Tibial artery (tissue), 4 donors: ENCODE data around the gene DLX3.

ENCODE experiments used
- DNase-seq, 2 donors: peaks; one replicate each; pipeline ENCODE4 v3.0.0-alpha.2; 2019
- H3K27ac ChIP-seq, 2 donors: fragments of 200-600 bp; sonication (generic) in 1 of 2; 1 replicate in 1 of 2; 2 replicates in 1 of 2; pipeline ENCODE4 v1.5.1; 2018 to 2019; ENCODE audit warnings: mild to moderate bottlenecking in 1 of 2
- H3K27me3 ChIP-seq, 2 donors: fragments of 200-600 bp; sonication (generic) in 1 of 2; one replicate each; pipeline versions ENCODE4 v1.5.1 to v1.6.0; 2016 to 2019
- H3K36me3 ChIP-seq, 3 donors: fragments of 200-600 bp; sonication (generic) in 2 of 3; one replicate each; pipeline ENCODE4 v1.5.1; 2016 to 2019; ENCODE audit warnings: mild to moderate bottlenecking in 2 of 3
- H3K4me1 ChIP-seq, 4 donors: fragments of 200-600 bp; sonication (generic) in 2 of 4; 1 replicate in 3 of 4; 2 replicates in 1 of 4; pipeline ENCODE4 v1.5.1; 2016 to 2019
- H3K4me3 ChIP-seq, 2 donors: fragments of 200-600 bp; sonication (generic) in 1 of 2; 1 replicate in 1 of 2; 2 replicates in 1 of 2; pipeline ENCODE4 v1.5.1; 2018 to 2019; ENCODE audit warnings: mild to moderate bottlenecking in 2 of 2
- H3K9me3 ChIP-seq, 3 donors: fragments of 200-600 bp; sonication (generic) in 1 of 3; one replicate each; pipeline ENCODE4 v1.5.1; 2016 to 2019
- intact Hi-C: fragments of 100-400 bp; cut with DNase I; formaldehyde crosslinking; loops from one replicate; pipeline ENCODE4 v1.15.0; 2023; ENCODE audit warnings: low total_unique reads
- TF ChIP-seq, protein P1 (sequence below), 2 experiments: fragments of 200-600 bp in 1 of 2; fragments of 450-650 bp in 1 of 2; IDR thresholded peaks; one replicate each; pipeline ENCODE4 v1.5.1; 2017 to 2019; ENCODE audit warnings: antibody characterized with exemption in 2 of 2, mild to moderate bottlenecking in 1 of 2, moderate library complexity in 1 of 2

DLX3 gene

DNA sequence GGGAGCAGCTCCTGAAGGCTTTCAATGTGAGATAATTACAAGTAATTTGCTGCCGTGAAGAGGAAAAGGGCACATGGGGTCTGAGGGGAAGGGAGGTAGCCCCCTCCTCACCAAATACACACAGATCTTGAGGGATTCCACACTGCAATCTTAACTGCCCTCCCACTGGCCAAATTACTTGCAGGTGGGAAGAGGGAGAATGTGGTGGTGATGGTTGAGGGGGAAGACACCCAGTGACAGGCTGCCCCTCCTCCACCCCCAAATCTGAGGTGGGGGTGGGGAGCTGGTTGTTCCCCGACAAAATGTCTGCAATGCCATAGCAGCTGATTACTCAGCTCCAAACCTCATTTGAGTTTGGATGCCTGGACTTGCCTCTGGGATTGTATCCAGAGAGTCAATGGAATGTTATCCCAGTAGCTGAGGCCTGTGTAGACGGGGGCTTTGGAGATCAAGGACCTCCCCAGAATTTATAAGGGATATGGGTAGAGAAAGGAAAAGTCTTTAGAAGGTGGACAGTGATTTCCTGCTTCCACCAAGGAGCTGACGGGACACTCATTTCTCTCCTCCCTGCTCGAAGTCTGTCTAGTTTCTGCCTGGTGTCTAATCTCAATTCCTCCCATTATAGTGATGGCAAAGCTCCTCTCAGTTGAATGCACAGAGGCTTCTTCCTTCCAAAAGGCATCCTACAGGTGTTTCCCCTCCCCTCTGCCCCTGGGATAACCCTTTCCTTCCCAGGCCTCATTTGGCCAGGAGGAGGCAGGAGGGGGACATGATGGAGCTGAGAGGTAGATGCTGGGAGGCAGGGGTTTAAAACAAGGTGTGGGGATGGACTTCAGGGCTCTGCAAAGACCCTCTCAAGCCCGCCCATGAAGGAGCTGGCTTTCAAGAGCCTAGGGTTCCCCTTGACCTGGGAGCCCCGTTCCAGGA lies 17.3 kb downstream of the DLX3 start:
- H3K27ac ChIP-seq: no peak overlapping the region
- DNase-seq: no peak
- no peaks in the 10 kb centered on the region for H3K9me3 ChIP-seq
- no peak overlapping the region for H3K4me3 ChIP-seq
- intact Hi-C loops: no loop called here
- TF ChIP-seq, protein P1, sequence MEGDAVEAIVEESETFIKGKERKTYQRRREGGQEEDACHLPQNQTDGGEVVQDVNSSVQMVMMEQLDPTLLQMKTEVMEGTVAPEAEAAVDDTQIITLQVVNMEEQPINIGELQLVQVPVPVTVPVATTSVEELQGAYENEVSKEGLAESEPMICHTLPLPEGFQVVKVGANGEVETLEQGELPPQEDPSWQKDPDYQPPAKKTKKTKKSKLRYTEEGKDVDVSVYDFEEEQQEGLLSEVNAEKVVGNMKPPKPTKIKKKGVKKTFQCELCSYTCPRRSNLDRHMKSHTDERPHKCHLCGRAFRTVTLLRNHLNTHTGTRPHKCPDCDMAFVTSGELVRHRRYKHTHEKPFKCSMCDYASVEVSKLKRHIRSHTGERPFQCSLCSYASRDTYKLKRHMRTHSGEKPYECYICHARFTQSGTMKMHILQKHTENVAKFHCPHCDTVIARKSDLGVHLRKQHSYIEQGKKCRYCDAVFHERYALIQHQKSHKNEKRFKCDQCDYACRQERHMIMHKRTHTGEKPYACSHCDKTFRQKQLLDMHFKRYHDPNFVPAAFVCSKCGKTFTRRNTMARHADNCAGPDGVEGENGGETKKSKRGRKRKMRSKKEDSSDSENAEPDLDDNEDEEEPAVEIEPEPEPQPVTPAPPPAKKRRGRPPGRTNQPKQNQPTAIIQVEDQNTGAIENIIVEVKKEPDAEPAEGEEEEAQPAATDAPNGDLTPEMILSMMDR (IDR thresholded peaks at IDR 0.05): no peak
- no peaks in the 10 kb centered on the region for H3K36me3 ChIP-seq
- H3K4me1 ChIP-seq: peaks cover 0 to 16% (median 2%) of the 10 kb centered on the region in 4 donors
- H3K27me3 ChIP-seq: peaks cover 1 to 77% of the 10 kb centered on the region in 2 donors

DNA sequence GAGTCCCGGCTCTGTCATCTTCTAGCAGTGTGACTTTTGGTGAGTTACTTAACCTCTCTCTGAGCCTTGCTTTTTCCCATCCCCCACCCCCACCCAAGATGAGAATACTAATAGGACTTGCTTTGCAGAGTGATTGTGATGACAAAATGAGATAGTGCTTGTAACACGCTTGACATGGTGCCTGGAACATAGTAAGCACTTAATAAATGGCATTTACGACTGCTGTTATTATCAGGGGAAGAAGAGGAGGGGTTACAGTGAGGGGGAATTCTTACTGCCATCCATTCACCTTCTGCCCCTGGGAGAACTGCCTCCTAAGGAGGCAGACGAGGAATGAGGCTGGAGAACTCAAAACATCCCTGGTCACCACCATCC lies 18.2 kb downstream of the DLX3 start:
- no peaks in the 10 kb centered on the region for H3K36me3 ChIP-seq
- no peaks in the 10 kb centered on the region for H3K9me3 ChIP-seq
- H3K27ac ChIP-seq: no peak overlapping the region
- peaks cover 0 to 25% (median 11%) of the 10 kb centered on the region in 4 donors for H3K4me1 ChIP-seq
- peaks cover 7 to 86% of the 10 kb centered on the region in 2 donors for H3K27me3 ChIP-seq
- no peak for DNase-seq
- intact Hi-C loops: no loop called here
- TF ChIP-seq, protein P1 (IDR thresholded peaks at IDR 0.05): no peak
- no peak overlapping the region for H3K4me3 ChIP-seq

DNA sequence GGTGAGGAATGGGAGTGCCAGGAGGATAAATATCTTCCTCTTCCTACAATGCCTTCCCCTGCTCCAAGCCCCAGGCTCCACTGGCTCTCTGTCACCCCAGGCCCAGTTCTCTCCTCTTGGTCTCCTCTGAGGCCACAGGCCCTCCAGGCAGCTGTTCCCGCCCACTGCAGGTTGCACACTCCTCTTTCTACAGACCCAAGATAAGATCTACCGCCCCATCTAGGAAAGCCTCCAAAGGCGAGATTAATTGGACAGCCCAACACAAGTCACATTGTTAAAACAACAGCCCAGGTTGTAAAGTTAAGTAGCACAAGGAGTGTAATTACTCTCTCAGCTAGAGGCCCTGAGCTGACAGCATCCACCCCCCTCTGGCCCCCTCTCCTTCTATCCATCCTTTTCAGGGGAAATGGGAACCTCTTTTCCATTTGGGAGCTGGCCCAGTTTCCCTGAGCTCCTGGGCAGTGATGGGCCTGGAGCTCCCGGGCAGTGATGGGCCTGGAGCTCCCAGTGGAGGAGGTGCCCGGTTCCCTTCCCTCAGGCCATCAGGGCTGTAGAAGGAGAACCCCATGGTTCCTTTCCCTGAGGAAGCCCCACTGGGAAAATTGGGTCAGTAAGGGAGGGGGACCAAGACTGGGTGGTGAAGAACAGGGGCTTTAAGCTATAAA lies 18.7 kb downstream of the DLX3 start:
- Histone ChIP-seq H3K27me3 (peaks cover 7 to 91% of the 10 kb centered on the region in 2 donors), H3K27ac (no peak overlapping the region), H3K4me1 (peaks cover 0 to 30% (median 16%) of the 10 kb centered on the region in 4 donors), H3K4me3 (no peak overlapping the region), H3K9me3 (no peaks in the 10 kb centered on the region), H3K36me3 (no peaks in the 10 kb centered on the region)
- TF ChIP-seq, protein P1 (IDR thresholded peaks at IDR 0.05): no peak
- DNase-seq: no peak
- intact Hi-C loops: no loop called here

DNA sequence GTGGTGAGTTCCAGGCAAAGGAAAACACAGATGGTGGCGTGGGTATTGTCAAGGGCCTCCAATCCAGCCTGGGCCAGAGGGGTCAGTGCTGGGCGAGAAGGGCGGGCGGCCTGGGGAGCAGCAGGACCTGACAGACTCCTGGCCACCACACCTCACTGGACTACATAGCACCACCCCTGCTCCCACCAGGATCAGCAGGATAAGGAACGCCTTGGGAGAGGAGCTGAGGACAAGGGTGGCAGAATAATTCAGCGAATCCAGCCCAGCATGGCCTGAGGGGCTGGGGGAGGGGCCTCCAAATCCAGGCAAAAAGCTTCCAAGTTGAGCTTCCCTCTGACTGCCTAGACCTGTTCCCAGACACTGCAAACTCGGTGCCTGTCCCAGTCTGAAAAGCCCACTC lies 19.5 kb downstream of the DLX3 start:
- no peak for DNase-seq
- H3K27ac ChIP-seq: no peak overlapping the region
- H3K9me3 ChIP-seq: no peaks in the 10 kb centered on the region
- no peak overlapping the region for H3K4me3 ChIP-seq
- intact Hi-C loops: no loop called here
- peaks cover 0 to 31% (median 16%) of the 10 kb centered on the region in 4 donors for H3K4me1 ChIP-seq
- peaks cover 7 to 91% of the 10 kb centered on the region in 2 donors for H3K27me3 ChIP-seq
- no peaks in the 10 kb centered on the region for H3K36me3 ChIP-seq
- TF ChIP-seq, protein P1 (IDR thresholded peaks at IDR 0.05): no peak

DNA sequence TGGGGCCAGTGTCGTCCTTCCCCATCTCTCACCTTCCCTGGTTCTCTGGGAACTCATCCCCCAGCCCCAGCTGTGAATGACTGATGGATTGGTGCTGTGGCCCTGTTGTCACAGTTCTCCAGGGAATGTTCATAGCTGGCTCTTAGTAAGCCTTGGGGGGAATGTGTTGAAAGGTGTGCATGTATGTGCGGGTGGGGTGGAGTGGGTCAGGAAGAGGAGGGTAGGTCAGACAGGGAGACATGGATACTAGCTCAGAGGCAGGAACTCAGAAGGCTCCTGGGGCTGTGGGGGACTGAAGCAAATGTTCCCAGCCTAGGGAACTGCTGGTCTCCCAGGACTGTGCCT lies 21.8 kb downstream of the DLX3 start:
- H3K9me3 ChIP-seq: no peaks in the 10 kb centered on the region
- peaks cover 7 to 91% of the 10 kb centered on the region in 2 donors for H3K27me3 ChIP-seq
- H3K4me3 ChIP-seq: no peak overlapping the region
- TF ChIP-seq, protein P1 (IDR thresholded peaks at IDR 0.05): no peak
- intact Hi-C loops: no loop called here
- no peaks in the 10 kb centered on the region for H3K36me3 ChIP-seq
- no peak overlapping the region for H3K27ac ChIP-seq
- peaks cover 0 to 51% (median 29%) of the 10 kb centered on the region in 4 donors for H3K4me1 ChIP-seq
- DNase-seq: no peak
